ENCODE measurements around the gene TTC21A.

Gene TTC21A

GRCh38 chr3:39181408-39182335, 74.2 kb downstream of the TTC21A start:
- TF ChIP-seq ZNF324 (tag by site-specific recombination; IDR thresholded peaks at IDR 0.05), result no peak
- 0 out of 2 replicates have a peak, but pooled peaks have one; percentile 16 for TF ChIP-seq ZNF623 (tag by site-specific recombination; IDR thresholded peaks at IDR 0.05)
- H3K4me1 ChIP-seq (ENCODE audit: control insufficient read depth, insufficient read depth, low read length), result no peaks in the 10 kb centered on the region; the same call in 1 of the 2 replicates
- CTCF ChIA-PET, result interaction anchor here (0.7 to 0.9 kb wide), 2 partner anchors 9 to 10 kb away, joined by 4 to 5 read pairs; no protein-coding TSS in a partner anchor
- H3K27ac ChIP-seq (ENCODE audit: extremely low read depth, low read depth, low read length), result no peak overlapping the region
- no peaks in the 10 kb centered on the region for H3K9me3 ChIP-seq (ENCODE audit: control insufficient read depth, insufficient read depth, low read depth, low read length)
- H3K36me3 ChIP-seq (ENCODE audit: control insufficient read depth in 2 of 2, insufficient read depth in 1 of 2, low read length in 2 of 2), result no peaks in the 10 kb centered on the region
- no peak overlapping the region for H3K4me3 ChIP-seq (ENCODE audit: low read depth, low read length)
- POLR2A ChIA-PET, result no interaction called here

- Histone ChIP-seq H3K27ac (ENCODE audit: extremely low read depth, low read depth, low read length) (no peak overlapping the region), H3K36me3 (ENCODE audit: control insufficient read depth in 2 of 2, insufficient read depth in 1 of 2, low read length in 2 of 2) (no peaks in the 10 kb centered on the region), H3K4me3 (ENCODE audit: low read depth, low read length) (no peak overlapping the region), H3K9me3 (ENCODE audit: control insufficient read depth, insufficient read depth, low read depth, low read length) (no peaks in the 10 kb centered on the region), H3K4me1 (ENCODE audit: control insufficient read depth, insufficient read depth, low read length) (no peaks in the 10 kb centered on the region; the same call in 1 of the 2 replicates)
- ChIA-PET POLR2A (no interaction called here), CTCF (interaction anchor here (0.8 to 16.2 kb wide), 3 partner anchors 24 to 106 kb away, joined by 4 to 311 read pairs (median 6); no protein-coding TSS in a partner anchor)
- TF ChIP-seq SP2 (tag by site-specific recombination; IDR thresholded peaks at IDR 0.05), result no peak
- TF ChIP-seq IKZF3 (tag by site-specific recombination; IDR thresholded peaks at IDR 0.05), result no peak
- TF ChIP-seq ZNF292 (tag by site-specific recombination; IDR thresholded peaks at IDR 0.05; ENCODE audit: borderline replicate concordance, low read depth), result no peak
- TF ChIP-seq ZNF280D (tag by site-specific recombination; IDR thresholded peaks at IDR 0.05), result no peak
- no peak for TF ChIP-seq KLF16 (tag by site-specific recombination; IDR thresholded peaks at IDR 0.05)
- TF ChIP-seq ZNF354C (tag by site-specific recombination; IDR thresholded peaks at IDR 0.05; ENCODE audit: borderline replicate concordance, low read depth), result no peak
- no peak for TF ChIP-seq MEIS1 (CRISPR knock-in tag; IDR thresholded peaks at IDR 0.05; ENCODE audit: borderline replicate concordance)
- no peak for TF ChIP-seq ZNF629 (tag by site-specific recombination; IDR thresholded peaks at IDR 0.05)
- no peak for TF ChIP-seq WT1 (tag by site-specific recombination; IDR thresholded peaks at IDR 0.05)
- no peak for TF ChIP-seq ZNF2 (tag by site-specific recombination; IDR thresholded peaks at IDR 0.05)
- TF ChIP-seq FEZF1 (tag by site-specific recombination; IDR thresholded peaks at IDR 0.05), result no peak
- TF ChIP-seq ZNF664 (tag by site-specific recombination; IDR thresholded peaks at IDR 0.05), result no peak
Measured at GRCh38 chr3:39183211-39184080, 76.0 kb downstream of the TTC21A start.

GRCh38 chr3:39184081-39184967, 76.8 kb downstream of the TTC21A start:
- no peaks in the 10 kb centered on the region for H3K9me3 ChIP-seq (ENCODE audit: control insufficient read depth, insufficient read depth, low read depth, low read length)
- H3K4me3 ChIP-seq (ENCODE audit: low read depth, low read length), result no peak overlapping the region
- H3K36me3 ChIP-seq (ENCODE audit: control insufficient read depth in 2 of 2, insufficient read depth in 1 of 2, low read length in 2 of 2), result no peaks in the 10 kb centered on the region
- POLR2A ChIA-PET, result no interaction called here
- TF ChIP-seq ZNF169 (tag by site-specific recombination; IDR thresholded peaks at IDR 0.05) (no peak), ZNF600 (tag by site-specific recombination; IDR thresholded peaks at IDR 0.05) (peak; percentile 43; the same call in 1 of the 2 replicates), IKZF3 (tag by site-specific recombination; IDR thresholded peaks at IDR 0.05) (no peak), ZNF24 (tag by site-specific recombination; IDR thresholded peaks at IDR 0.05) (no peak), ZNF175 (tag by site-specific recombination; IDR thresholded peaks at IDR 0.05) (no peak), KLF16 (tag by site-specific recombination; IDR thresholded peaks at IDR 0.05) (no peak), ZNF521 (tag by site-specific recombination; IDR thresholded peaks at IDR 0.05) (no peak), ZNF211 (tag by site-specific recombination; IDR thresholded peaks at IDR 0.05; ENCODE audit: low read depth) (no peak), ZNF707 (tag by site-specific recombination; IDR thresholded peaks at IDR 0.05) (no peak)
- CTCF ChIA-PET, result interaction anchor here (0.8 to 16.2 kb wide), 4 partner anchors 34 to 119 kb away, joined by 3 to 311 read pairs (median 4); no protein-coding TSS in a partner anchor
- no peak overlapping the region for H3K27ac ChIP-seq (ENCODE audit: extremely low read depth, low read depth, low read length)
- H3K4me1 ChIP-seq (ENCODE audit: control insufficient read depth, insufficient read depth, low read length), result no peaks in the 10 kb centered on the region
